MCF 10A (cell line): ENCODE measurements around the gene GDF7. TPM values are rescaled to one million over a fixed set of nuclear protein-coding genes. Genes with fewer than 3 reads are reported as not detected.

Experiments used
- BruUV-seq: library from RNA; stranded (reverse); fragments of 400-500 nt; replicated peaks from 2 replicates; lab custom pipeline; 2021; lab: Mats Ljungman, UMichigan
- CTCF ChIA-PET: fragments of 300-600 bp; sonication (Branson Sonifier 250); formaldehyde crosslinking; extraction: SDS; loops from one replicate; lab custom pipeline; 2021; ENCODE audit warnings: antibody characterized with exemption, inconsistent platforms; lab: Yijun Ruan, JAX
- POLR2A ChIA-PET: fragments of 300-600, 350-650 bp; sonication (Branson Sonifier 250); formaldehyde crosslinking; extraction: SDS; loops from one replicate; lab custom pipeline; 2020; ENCODE audit warnings: antibody characterized with exemption, inconsistent platforms; lab: Yijun Ruan, JAX
- DNase-seq: peaks from one replicate; pipeline ENCODE4 v3.0.0-alpha.2; 2018; ENCODE audit not compliant: unreplicated experiment
- H3K27ac Mint-ChIP-seq: one replicate; pipeline ENCODE4 v1.8.0; 2022; ENCODE audit warnings: mild to moderate bottlenecking, low read depth, mixed read lengths; ENCODE audit not compliant: unreplicated experiment
- H3K27me3 Mint-ChIP-seq: one replicate; pipeline ENCODE4 v1.8.0; 2022; ENCODE audit warnings: mixed read lengths; ENCODE audit not compliant: insufficient read depth, unreplicated experiment
- H3K36me3 Mint-ChIP-seq: one replicate; pipeline ENCODE4 v1.8.0; 2022; ENCODE audit warnings: mild to moderate bottlenecking, moderate library complexity, mixed read lengths; ENCODE audit not compliant: insufficient read depth, unreplicated experiment
- H3K4me1 Mint-ChIP-seq: one replicate; pipeline ENCODE4 v1.8.0; 2022; ENCODE audit warnings: mixed read lengths; ENCODE audit not compliant: insufficient read depth, unreplicated experiment
- H3K4me3 Mint-ChIP-seq: one replicate; pipeline ENCODE4 v1.8.0; 2022; ENCODE audit warnings: mild to moderate bottlenecking, moderate library complexity, mixed read lengths; ENCODE audit not compliant: unreplicated experiment
- H3K9me3 Mint-ChIP-seq: one replicate; pipeline ENCODE4 v1.8.0; 2022; ENCODE audit warnings: mixed read lengths; ENCODE audit not compliant: unreplicated experiment
- CTCF ChIP-seq: fragments of 200-600 bp; IDR thresholded peaks from one replicate; pipeline ENCODE4 v1.8.0; 2022; ENCODE audit warnings: antibody characterized with exemption, mild to moderate bottlenecking; ENCODE audit not compliant: unreplicated experiment
- intact Hi-C: fragments of 100-400 bp; cut with micrococcal nuclease; formaldehyde crosslinking; loops from 2 replicates; pipeline ENCODE4 v1.14.1; 2022
- total RNA-seq: library from RNA; stranded (reverse); gene quantifications from 2 replicates; pipeline ENCODE4 v1.2.3, GENCODE V29; 2022

Gene GDF7
- total RNA-seq, 1 experiment from 2014 or later, result not detected

GRCh38 chr2:20702563-20702962, 35.6 kb downstream of the GDF7 start:
- no peak for DNase-seq
- no peak overlapping the region for H3K4me3 Mint-ChIP-seq
- ChIA-PET POLR2A (no interaction called here), CTCF (interaction anchor here (0.7 to 1.0 kb wide), 2 partner anchors 215 to 416 kb away, joined by 3 read pairs; no protein-coding TSS in a partner anchor)
- TF ChIP-seq CTCF, result no peak
- no TSS peak for BruUV-seq
- intact Hi-C loops, result no loop called here
- no peaks in the 10 kb centered on the region for H3K9me3 Mint-ChIP-seq
- no peaks in the 10 kb centered on the region for H3K4me1 Mint-ChIP-seq
- no peak overlapping the region for H3K27ac Mint-ChIP-seq
- no peaks in the 10 kb centered on the region for H3K27me3 Mint-ChIP-seq
- H3K36me3 Mint-ChIP-seq, result peaks cover 5% of the 10 kb centered on the region

DNA sequence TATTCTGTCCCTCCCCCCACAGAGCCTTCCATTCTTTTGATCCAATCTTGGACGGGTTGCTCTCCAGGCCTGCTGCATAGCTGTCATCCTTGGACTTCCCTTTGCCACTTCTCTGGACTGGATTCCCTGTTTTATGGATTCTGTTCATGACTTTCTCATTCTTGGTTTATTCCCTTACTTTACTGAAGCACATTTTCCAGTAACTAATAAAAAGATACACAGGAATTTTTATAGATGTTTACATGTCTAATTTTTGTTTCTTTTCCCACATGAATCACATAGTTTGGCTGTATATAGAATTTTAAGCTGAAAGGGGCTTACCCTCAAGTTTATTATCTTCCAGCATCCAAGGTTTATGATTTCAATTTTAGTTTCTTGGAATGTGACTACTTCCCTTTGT, 37.9 kb downstream of the GDF7 start:
- H3K9me3 Mint-ChIP-seq, result no peaks in the 10 kb centered on the region
- intact Hi-C loops, result no loop called here
- no peaks in the 10 kb centered on the region for H3K27me3 Mint-ChIP-seq
- ChIA-PET CTCF (interaction anchor here (0.6 to 1.0 kb wide), 2 partner anchors 12 to 44 kb away, joined by 3 to 6 read pairs; no protein-coding TSS in a partner anchor), POLR2A (no interaction called here)
- DNase-seq, result no peak
- H3K4me1 Mint-ChIP-seq, result no peaks in the 10 kb centered on the region
- no peak for TF ChIP-seq CTCF
- BruUV-seq, result no TSS peak
- no peaks in the 10 kb centered on the region for H3K36me3 Mint-ChIP-seq
- no peak overlapping the region for H3K27ac Mint-ChIP-seq
- H3K4me3 Mint-ChIP-seq, result no peak overlapping the region

- no peak for DNase-seq
- H3K4me1 Mint-ChIP-seq, result no peaks in the 10 kb centered on the region
- H3K27me3 Mint-ChIP-seq, result no peaks in the 10 kb centered on the region
- no peak overlapping the region for H3K4me3 Mint-ChIP-seq
- POLR2A ChIA-PET, result no interaction called here
- H3K27ac Mint-ChIP-seq, result no peak overlapping the region
- no peaks in the 10 kb centered on the region for H3K9me3 Mint-ChIP-seq
- intact Hi-C loops, result no loop called here
- no TSS peak for BruUV-seq
- no peaks in the 10 kb centered on the region for H3K36me3 Mint-ChIP-seq
- no peak for TF ChIP-seq CTCF
- CTCF ChIA-PET, result interaction anchor here (1.0 to 1.7 kb wide), 3 partner anchors 44 to 76 kb away, joined by 4 to 7 read pairs (median 6); no protein-coding TSS in a partner anchor
Observed at GRCh38 chr2:20706217-20706616, 39.3 kb downstream of the GDF7 start.

- H3K9me3 Mint-ChIP-seq, result no peaks in the 10 kb centered on the region
- no peak for TF ChIP-seq CTCF
- H3K27ac Mint-ChIP-seq, result no peak overlapping the region
- H3K4me3 Mint-ChIP-seq, result no peak overlapping the region
- H3K36me3 Mint-ChIP-seq, result no peaks in the 10 kb centered on the region
- no peak for DNase-seq
- no peaks in the 10 kb centered on the region for H3K27me3 Mint-ChIP-seq
- ChIA-PET POLR2A (no interaction called here), CTCF (interaction anchor here (1.0 to 1.7 kb wide), 3 partner anchors 24 to 75 kb away, joined by 3 to 7 read pairs (median 4); no protein-coding TSS in a partner anchor)
- intact Hi-C loops, result no loop called here
- no peaks in the 10 kb centered on the region for H3K4me1 Mint-ChIP-seq
- no TSS peak for BruUV-seq
Observed at GRCh38 chr2:20706786-20707185, 39.8 kb downstream of the GDF7 start.
